NOMO-1 treated with DMSO at 0.1 percent for 48 hours (cell line): ENCODE data around the gene COL6A2.
"Not testable (repeated sequence)": the region's sequence is repeated elsewhere in the genome, so short reads cannot be mapped to it uniquely, and the experiment has no call there.

Source experiments
- DNase-seq: peaks from one replicate; lab custom pipeline; 2025; ENCODE audit not compliant: unreplicated experiment; lab: John Stamatoyannopoulos, UW

COL6A2 gene

DNA sequence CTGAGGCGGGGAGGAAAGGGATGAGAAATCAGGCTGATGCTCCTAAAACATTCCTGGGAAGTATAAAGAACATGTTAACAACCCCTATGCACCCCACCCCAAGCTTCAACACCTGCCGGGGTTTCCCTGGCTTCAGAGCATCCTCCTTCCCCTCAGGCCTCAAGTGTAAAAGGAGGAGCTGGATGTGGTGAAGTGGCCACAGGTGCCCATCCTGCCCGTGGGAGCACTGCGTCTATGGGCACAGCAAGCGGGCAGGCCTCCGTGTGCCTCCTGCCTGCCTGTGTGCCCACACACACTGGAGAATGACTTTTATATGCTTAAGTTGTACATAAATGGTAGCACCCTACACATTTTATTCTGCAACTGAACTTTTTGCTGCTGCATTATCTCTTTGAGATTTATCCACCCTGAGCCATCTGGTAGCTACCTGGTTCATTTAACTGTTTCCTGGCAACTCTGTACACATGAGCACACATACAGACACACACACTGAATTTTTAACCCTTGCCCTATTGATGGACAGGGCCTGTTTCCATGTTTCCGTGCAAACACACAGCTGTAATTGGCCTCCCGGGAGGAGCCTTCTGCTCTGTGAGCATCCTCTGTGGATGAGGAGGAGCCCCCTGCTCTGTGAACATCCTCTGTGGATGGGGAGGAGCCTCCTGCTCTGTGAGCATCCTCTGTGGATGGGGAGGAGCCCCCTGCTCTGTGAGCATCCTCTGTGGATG, 70.9 kb downstream of the COL6A2 start:
- DNase-seq, result no peak

DNA sequence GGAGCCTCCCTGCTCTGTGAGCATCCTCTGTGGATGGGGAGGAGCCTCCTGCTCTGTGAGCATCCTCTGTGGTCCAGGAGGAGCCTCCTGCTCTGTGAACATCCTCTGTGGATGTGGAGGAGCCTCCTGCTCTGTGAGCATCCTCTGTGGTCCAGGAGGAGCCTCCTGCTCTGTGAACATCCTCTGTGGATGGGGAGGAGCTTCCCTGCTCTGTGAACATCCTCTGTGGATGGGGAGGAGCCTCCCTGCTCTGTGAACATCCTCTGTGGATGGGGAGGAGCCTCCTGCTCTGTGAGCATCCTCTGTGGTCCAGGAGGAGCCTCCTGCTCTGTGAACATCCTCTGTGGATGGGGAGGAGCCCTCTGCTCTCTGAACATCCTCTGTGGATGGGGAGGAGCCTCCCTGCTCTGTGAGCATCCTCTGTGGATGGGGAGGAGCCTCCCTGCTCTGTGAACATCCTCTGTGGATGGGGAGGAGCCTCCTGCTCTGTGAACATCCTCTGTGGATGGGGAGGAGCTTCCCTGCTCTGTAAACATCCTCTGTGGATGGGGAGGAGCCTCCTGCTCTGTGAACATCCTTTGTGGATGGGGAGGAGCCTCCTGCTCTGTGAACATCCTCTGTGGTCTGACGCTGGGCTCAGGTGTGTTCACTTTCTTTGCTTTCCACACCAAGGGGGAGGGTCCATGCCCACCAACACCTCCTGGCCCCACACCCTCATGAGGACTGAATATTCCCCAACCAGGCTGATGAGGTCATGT, 72.7 kb downstream of the COL6A2 start:
- not testable (repeated sequence) for DNase-seq

DNA sequence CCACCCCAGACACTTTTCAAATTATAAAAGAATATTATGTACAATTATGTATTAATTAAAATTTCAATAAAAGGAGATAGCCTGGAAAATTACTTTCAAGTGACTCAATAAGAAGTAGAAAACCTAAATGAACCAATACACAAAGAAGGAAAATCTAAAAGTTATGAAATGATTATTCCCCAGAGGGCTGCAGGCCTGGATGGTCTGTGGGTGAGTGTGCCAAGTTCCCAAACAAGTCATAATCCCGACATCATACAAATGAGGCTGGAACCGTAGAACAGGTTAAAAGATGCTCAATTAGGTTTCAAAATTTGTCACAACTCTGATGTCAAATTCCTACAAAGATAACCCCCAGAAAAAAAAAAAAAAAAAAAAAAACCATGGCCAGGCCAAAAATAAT, 73.7 kb downstream of the COL6A2 start:
- DNase-seq, result no peak

DNA sequence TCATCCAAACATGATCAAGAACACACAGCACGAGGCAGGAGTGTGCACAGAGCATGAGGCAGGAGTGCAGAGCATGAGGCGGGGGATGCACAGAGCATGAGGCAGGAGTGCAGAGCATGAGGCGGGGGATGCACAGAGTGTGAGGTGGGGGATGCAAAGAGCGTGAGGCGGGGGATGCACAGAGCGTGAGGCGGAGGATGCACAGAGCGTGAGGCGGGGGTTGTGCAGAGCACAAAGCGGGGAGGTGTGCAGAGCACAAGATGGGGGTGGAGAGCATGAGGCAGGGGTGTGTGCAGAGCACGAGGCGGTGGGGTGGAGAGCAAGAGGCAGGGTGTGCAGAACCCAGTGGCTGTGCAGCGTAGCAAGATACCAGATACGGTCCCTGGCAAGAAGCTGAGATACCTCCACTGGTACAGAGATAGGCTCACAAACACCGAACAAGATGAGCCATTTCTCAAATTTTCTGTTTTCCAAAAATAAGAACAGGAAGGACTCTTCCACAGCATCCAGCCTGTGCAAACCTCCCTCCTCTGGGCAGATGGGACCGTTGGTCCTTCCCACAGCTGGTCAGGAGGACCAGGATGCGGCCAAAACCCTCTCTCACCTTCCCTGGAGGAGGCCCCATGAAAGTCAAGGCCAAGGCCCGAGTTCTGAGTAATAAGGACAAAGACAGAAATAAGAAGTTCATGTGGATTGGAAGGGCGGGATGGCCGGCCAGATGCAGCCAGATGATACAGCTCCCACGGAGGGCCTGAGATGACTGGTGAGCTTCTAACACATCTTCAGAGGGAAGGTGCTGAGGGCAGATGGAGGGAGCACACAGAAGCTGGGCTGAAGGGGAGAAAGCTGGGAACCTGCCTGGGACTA, 74.3 kb downstream of the COL6A2 start:
- no peak for DNase-seq

DNA sequence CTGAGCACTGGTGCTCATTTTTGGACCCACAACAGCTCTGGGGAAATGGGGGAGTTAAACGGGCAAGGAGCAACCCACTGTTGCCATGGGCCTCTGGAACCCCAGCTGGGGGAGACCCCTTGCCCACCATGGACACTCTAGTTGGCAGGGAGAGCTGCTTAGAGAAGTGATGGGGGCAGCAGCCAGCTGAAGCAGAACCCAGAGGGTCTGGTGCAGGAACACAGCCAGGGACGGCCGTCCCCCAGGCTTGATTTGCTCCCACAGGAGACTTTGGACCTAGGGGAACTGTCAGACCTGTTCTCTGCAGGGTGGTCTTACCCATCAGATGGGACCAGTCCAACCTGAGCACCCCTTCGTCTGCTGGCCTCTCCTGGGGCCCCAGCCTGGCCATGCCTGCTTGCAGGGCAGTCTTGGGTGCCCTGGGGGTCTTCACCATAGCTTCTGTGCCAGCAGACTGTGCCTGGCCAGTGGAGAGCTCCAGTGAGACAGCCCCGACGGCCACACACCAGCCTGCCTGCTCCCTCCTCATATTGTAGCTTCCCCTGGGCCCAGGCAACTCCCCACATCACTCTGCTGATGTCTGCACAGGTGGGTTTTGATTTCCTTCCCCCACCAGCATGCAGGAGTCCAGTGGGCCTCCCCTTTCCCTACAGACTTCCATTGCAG, 75.1 kb downstream of the COL6A2 start:
- DNase-seq, result no peak

DNA sequence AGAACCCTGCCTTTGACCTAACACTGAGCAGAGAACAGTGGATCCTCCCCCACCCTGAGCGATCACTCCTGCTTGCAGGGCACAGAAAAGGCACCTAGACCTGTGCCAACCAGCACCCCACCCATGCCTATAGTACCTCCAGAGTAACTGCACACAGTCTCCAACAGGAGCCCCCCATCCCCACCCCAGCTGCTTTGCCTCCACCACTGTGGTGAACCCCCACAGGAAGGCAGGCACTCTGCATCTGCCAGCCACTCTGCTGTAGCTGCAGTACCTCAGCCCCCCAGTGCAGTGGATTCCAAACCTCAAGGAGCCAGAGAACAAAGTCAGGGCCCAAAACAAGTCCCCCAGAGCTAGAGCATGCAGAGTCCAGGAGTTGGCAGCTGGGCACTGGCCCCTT, 75.7 kb downstream of the COL6A2 start:
- no peak for DNase-seq

DNA sequence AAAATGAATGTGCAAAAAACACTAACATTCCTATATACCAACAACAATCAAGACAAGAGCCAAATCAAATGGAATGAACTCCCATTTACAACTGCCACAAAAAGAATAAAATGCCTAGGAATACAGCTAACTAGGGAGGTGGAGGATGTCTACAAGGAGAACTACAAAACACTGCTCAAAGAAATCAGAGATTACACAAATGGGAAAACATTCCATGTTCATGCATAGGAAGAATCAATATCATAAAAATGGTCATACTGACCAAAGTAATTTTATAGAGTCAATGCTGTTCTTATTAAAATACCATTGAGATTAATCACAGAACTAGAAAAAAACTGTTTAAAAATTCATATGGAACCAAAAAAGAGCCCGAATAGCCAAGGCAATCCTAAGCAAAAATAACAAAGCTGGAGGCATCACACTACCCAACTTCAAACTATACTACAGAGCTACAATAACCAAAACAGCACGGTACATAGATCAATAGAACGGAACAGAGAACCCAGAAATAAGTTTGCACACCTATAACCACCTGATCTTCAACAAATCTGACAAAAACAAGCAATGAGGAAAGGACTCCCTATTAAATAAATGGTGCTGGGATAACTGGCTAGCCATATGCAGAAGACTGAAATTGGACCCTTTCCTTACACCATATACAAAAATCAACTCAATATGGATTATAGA, 78.7 kb downstream of the COL6A2 start:
- DNase-seq, result not testable (repeated sequence)

DNA sequence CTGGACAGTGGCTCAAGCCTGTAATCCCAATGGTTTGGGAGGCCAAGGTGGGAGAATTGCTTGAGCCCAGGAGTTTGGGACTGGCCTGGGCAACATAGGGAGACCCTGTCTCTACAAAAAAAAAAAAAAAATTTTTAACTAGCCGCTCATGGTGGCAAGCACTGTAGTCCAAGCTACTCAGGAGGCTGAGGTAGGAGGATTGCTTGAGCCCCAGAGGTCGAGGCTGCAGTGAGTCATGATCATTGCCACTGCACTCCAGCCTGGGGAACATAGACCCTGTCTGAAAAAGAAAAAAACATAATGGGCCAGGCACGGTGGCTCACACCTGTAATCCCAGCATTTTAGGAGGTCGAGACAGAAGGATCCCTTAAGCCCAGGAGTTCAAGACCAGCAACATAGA, 81.0 kb downstream of the COL6A2 start:
- DNase-seq, result no peak
